GM19239 (cell line): Measurements from ENCODE around the gene FAM72D.
"Not testable (repeated sequence)": the region's sequence is repeated elsewhere in the genome, so short reads cannot be mapped to it uniquely, and the experiment has no call there.

Experiments used
- DNase-seq: peaks from one replicate; pipeline ENCODE4 v3.0.0; 2011; ENCODE audit warnings: low spot score; ENCODE audit not compliant: insufficient read length
- FAIRE-seq: peaks from 2 replicates; lab custom pipeline; 2011; peaks lifted over from hg19 to GRCh38; lab: Jason Lieb, UNC

FAM72D gene

DNA sequence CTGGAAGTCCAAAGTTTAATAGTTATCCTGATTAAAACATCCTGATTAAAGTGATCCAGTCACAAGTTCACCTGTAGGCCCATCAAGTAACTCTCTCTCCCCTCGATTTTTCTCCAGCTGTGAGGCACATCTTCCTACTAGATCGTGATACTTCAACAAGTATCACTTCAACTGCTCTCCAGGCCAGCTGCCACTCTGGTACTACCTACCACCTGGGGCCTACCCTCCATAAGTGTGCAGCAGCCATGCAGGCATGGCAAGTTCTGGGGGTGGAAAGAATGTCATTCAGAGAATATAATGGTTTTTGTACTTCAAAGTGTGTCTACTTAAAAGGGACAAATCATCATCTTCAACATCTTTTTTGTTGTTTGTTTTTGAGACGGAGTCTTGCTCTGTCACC is 15.6 kb upstream of the FAM72D start:
- FAIRE-seq, DNase-seq: not testable (repeated sequence)

DNA sequence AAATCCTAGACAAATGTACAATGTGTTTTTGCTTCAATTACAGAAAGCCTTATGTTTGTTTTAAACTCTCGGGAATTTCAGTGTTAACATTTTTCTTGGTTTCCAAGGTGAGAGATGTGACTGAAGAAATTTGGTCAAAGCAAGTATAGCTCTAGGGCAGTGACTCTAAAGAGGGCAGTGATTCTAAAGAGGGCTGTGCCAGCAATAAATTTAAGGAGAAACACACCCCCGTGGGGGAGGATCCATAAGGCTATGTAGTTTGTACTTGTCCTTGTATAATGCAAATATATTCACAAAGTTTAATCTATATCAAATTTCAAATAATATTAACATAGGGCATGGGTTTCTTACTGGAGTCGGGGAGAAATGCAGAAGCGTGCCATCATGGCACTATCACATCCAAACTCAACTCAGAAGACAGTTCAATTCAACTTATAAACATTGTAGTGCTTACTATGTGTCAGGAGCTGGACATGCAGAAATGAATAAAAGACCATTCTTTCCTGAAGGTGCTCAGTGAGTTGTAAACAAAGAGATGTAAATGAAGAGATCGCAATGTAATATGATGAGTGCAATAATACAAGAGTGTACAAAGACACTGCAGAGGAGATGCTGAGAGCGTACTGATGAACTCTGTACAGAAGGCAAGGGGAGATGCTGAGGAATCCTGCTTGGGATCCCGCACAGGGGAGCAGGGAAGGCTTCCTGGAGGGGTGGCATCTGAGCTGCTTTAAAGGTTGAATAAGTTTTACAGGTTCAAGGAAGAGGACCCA is 13.1 kb upstream of the FAM72D start:
- FAIRE-seq = not testable (repeated sequence)

DNA sequence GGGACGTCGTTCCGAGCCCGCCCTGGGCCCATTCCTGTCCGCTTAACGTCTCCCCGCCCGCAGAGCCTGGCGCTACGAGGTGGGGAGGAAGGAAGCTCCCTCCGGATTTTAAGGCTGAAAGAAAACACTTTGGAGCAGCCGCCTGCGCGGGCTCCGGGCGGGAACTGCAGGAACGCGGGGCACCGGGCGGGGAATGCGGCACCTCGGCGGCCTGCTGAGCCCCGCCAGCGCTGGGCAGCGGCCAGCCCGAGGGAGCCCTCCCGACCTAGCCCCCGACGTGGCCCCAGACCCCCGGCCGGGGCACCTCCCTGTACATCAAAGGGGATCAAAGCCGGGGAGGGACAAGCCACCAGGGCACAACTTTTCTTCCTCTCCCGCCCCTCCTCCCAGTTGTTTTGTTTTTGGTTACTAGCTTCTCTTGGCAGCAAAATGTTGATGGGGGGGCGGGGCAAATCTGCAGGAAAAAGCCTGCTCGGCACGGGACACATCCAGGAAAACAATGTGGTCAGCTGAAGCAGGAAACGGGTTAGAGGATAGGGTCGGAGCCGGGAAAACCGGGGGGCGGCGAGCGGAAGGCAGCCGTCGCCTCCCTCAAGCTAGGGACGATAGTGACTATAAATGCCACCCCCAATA is 2.1 kb upstream of the FAM72D start:
- not testable (repeated sequence) for DNase-seq, FAIRE-seq

More for the DNA sequence above, 13.1 kb upstream of the FAM72D start:
- not testable (repeated sequence) for DNase-seq

DNA sequence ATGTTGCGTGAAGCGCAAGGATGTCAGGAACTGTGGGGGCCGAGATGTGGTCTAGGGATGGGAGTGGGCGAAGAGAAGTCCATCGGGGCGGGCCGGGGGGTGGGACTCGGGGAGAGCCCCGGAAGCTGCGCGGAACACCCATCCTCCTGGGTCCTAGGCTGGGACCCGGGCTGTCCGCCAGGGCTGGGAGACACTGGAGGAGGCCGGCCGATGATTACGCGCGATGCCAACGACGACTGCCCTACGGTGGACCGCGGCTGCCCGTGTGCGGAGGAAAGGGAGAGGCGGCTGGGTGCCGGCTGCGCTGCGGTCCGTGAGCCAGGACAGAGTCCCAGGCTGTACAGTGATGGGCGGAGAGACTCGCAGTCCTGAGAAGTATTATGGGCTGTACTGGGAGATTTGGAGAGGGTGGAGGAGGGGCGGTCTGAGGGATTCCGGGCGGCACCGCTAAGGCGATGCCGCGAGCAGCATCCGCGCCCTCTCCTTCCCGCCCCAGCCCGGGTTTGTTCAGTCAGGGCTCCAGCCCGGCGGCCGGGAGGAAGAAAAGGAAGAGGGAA is 1.0 kb upstream of the FAM72D start:
- not testable (repeated sequence) for DNase-seq, FAIRE-seq

DNA sequence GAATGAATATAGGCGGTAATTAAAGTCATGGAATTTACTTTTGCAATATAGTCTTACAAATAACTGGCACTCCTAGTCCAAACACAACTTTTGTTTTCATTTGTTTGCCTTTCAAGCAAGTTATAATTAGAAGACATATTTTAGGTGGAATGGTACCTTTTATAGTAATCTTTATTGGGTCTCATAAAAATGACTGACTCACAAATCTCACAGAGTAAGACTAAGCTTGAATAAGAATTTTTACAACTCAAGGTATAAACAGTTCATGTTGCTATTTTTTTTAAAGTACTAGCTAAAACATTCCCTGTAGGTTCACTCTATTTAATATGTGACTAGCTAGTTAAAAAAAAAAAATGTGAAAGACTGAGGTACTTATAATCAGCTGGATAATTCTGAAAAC is 6.0 kb downstream of the FAM72D start:
- DNase-seq, FAIRE-seq: not testable (repeated sequence)

DNA sequence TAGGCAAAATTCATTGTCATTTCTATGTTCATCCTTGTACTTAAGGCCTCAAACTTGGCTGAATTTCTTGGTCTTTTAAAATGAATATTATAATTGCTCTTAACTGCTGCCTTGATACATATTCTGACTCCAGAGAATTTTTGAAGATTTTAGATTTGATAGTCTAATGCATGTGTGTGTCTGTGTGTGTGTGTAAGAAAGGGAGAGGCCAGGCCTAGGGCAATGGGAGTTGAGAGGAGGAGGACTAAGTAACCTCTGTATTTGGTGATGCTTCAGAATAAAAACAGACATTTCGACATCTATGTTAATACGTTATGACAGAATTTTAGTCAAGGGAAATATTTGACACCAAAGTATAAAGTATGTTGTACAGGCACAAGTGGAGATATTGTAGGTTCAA is 7.5 kb downstream of the FAM72D start:
- FAIRE-seq, DNase-seq: not testable (repeated sequence)

DNA sequence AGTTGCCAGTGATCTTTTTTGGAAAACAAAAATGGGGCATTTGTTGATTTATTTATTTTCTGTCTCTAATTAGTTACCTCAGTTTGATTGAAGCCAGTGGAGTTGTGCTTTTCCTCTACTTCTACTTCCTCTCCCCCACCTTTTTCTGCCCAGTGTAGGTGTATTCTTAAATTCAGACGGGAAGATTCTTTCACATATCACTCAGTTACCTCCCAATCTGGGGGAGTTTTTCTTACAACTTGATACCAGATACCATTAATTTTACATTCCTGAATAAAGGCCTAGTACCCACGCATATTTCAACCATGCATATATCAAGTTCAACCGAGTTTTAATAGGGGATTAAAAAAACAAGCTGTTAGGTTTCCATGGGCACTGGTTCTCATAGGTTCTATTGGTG is 15.9 kb downstream of the FAM72D start:
- not testable (repeated sequence) for DNase-seq, FAIRE-seq

DNA sequence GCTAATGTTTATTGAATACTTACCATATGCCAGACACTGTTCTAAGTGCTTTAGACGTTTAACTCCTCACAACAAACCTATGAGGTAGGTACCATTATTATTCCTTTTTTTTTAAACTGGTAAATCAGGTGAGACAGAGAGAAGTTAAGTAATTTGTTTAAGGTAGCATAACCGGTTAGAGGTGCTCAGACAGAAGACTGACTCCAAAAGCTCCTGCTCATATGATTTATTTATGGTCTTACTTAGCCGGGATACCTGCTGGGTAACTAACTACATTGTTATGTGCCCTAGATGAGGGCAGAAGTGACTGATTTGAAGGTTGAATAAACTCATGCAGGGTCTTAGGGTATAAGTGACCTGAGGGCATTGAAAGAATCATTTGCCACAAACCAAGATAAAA is 16.9 kb downstream of the FAM72D start:
- not testable (repeated sequence) for DNase-seq, FAIRE-seq

DNA sequence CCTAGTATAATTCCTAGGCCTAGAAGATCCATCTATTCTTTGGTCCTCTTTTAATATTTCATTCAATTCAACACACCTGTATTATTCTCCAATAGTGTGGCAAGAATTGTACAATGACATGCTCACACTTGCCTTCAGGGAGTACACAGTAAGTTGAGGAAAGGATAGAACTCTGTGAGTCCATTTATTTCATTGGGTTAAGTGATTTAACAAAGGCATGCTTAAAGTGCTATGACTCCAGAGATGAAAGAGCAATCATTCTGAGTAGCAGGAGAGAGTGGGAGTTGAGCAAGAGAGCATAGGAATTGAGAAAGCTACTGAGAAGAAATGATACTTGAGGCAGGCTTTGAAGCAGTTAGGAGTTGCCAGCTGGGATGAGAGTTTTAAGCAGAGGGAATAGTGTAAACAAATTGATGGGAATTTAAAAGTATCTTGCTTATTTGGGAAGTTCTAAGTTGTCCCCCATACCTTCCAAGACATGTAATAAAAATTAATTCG is 18.8 kb downstream of the FAM72D start:
- not testable (repeated sequence) for FAIRE-seq, DNase-seq

DNA sequence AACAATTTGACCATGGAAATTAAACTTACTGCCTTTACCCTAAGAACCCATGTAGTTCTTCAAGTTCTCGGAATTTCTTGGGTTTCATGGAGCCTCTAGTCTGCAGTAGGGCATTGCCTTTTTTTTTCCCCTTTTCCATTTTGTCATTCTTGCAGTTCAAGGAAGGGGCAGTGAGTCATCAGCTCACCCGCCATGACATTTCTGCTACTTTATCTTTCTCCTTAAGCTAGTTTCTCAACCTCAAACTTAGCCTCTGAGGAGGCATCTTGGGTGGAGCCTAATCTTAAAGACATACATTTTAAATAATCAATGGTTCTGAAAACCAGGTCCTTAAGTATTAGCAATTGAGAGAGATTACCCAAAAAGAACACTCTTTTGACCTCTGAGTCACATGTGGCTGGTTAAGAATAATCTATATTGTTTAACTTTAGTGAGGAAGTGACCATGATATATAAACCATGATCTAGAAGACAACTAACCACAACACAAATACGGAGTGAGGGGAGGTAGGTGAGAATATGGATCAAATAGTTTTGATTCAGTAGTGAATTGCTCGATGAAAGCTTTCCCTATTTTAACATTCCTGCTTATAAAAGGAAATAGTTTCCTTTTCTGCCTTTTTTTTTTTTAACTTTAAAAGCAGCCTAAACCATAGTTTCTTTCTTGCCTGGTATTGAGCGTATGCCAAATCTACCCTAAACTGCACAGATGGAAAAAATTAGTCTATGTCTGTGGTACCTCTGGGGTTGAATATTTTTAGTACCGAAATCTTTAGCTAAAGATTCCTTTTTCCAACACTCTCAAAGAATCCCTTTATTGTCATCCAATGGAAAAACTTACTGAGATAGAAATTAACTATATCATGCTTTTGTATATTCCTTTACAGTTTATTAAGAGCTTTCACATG is 20.1 kb downstream of the FAM72D start:
- not testable (repeated sequence) for FAIRE-seq, DNase-seq

DNA sequence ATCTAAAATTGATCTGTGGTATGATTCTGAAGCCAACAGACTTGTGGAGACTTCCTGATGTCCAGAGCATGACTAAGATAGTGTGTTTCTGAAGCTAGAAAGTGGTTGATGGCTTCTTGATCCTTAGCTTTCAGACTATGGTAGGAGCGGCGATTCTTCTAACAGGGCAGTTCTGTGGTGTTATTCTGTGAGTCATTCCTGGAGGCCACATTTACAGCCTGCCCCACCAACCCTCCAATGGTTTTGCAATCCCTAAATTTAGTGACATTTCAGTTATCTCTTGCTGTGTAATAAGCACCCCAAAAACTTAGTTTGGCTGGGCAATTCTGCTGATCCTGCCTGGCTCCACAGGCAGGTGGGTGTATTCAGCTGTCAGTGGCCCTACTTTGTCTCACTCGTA is 24.1 kb downstream of the FAM72D start:
- FAIRE-seq = not testable (repeated sequence)

DNA sequence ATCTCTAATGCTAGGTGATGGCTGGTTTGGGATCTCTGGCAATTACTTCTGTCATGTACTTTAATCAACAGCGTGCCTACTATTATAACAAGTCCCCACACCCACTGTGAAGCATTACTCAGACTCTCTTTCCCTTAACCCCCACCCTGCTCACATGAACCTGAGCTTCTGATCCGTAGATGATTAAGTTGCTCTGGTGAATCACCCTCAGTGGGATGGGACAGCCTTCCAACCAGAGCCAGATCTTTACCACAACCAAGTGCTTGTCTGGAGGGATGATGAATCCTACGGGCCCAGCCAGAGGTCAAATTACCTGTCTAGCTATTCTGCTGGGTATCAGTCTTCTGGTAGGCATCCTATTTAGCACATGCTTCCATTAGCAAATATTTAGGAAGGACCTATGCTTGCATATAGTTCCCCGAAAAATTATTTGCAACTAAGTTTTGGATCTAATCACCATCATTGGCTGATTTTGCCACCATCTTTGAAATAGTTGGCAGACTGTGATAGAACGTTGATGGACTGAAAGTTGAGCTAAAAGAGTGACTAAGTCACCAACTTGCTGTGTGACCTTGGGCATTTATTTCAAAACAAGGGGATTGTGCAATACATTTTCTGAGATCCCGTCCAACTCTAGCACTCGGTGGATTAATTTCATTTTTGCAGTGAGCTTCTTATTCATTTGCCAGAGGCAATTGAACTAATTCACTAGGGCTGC is 26.7 kb downstream of the FAM72D start:
- not testable (repeated sequence) for DNase-seq, FAIRE-seq

More for the DNA sequence above, 24.1 kb downstream of the FAM72D start:
- DNase-seq = not testable (repeated sequence)

DNA sequence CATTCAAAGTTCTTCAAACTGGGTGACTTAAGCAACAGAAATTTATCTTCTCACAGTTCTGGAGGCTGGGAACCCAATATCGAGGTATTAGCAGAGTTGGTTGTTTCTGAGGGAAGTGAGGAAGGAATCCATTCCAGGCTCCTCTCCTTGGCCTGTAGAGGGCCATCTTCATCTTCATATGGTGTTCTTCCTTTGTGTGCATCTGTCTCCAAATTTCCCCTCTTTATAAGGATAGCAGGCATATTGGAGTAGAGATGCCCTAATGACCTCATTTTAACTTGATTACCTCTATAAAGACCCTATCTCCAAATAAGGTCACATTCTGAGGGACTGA is 27.3 kb downstream of the FAM72D start:
- not testable (repeated sequence) for DNase-seq, FAIRE-seq

DNA sequence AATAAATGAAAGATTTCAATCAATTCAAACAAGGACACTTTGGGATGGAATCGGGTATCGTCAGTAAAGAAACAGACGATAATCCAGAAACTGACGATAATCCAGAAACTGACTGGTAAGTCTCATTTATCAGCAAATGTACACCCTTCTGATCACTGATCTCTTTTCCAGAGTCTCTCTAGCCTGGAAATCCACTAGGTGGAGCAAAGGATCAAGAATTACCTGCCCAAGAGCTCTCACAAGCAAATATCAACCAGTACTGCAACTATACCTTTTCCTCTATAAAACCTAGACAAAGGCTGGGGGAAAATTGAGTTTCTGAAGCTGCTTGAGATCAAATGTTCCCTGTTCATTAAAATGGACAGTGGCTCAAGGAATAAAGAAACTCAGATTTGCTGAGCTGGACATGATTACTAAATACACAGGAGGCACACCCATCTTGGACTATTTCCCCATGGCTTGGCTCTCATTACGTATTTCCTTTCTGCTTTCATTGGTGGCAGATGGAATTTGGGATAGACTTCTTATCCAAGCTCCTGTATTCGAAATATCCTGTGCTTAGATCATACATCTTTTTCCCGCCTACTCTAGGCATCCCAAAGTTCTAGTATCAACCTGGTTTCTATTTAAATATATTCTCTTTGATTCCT is 28.3 kb downstream of the FAM72D start:
- DNase-seq, FAIRE-seq: not testable (repeated sequence)

DNA sequence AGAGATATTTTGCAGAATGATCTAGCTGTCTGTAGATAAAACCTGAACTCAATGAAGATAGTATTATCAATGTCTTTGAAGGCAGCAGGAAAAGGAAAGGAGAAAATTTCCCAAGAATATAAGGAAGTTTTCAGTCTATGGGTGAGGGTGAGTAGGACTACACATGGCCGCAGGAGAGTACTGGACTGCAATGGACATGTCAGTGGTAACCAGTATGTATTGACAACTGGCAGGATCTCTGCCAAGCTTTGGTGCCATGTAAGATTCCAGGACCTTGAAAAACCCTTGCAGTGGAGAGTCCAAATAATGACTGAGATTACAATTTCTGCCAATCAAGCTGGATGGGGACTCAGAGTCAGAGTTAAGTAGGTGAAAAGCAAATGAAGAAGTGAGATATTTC is 29.3 kb downstream of the FAM72D start:
- DNase-seq, FAIRE-seq: not testable (repeated sequence)

DNA sequence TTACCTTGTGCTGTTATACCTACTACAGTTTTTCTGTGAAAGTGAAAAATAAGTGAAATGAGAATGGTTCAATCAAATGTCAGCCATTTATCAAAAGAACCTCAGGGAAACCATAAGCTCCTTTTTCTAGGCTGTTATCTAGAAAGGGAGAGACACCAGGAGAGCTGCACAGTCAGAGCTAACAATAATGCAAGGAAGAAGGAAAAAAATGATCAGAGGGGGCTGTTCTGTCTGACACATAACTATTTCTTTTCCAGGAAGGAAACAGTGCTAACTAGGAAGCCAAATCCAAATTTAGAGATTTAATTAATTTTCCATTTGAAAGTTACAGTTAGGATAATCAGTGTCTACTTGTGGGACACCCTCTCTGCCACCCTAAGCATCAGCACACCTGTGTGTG is 31.4 kb downstream of the FAM72D start:
- FAIRE-seq, DNase-seq: not testable (repeated sequence)

DNA sequence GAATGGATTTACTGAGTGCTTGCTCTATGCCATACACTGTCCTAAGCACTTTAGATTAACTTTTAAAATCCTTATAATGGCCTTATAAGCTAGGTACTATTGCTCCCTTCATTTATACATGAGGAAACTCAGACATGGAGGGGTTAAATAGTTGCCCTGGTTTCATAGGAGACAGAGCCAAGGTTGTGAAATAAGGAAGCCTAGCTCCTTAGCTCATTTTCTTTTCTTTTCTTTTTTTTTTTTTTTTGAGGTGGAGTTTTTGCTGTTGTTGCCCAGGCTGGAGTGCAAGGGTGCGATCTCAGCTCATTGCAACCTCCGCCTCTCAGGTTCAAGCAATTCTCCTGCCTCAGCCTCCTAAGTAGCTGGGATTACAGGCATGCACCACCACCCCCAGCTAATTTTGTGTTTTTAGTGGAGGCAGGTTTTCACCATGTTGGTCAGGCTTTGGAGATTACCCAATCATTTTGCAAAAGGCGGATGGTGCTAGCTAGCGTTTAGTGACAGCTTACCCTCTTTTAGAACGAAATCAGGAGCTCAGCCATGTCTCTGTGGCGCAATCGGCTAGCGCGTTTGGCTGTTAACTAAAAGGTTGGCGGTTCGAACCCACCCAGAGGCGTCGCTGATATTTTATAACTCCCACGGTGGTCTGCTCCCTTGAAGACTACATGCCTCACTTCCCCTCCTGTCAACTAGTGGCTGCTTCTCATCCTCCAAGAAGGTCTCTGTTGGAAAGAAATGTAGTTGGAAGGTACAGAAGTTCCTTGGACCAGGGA is 33.1 kb downstream of the FAM72D start:
- FAIRE-seq = not testable (repeated sequence)

DNA sequence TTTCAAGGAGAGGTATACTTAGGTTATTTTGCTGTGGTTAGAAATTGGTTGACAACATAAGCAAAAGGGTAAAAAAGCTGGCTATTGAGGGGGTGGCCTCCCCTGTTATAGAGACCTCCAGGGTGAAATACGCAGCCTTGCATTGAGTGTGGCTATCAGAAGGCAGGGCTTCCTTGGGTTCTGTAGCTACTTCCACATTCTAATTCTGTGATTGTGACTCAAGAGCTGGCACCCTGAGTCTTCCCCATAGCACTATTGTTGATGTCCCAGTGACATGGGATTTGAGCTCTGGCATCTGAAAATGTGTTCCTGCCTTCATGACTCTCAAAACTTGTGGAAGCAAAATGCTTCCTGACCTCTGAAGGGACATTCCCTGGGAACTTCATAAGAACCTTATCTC is 38.7 kb downstream of the FAM72D start:
- FAIRE-seq, DNase-seq: not testable (repeated sequence)

More for the DNA sequence above, 33.1 kb downstream of the FAM72D start:
- DNase-seq = not testable (repeated sequence)
